ENCODE results near the gene PCDHGB1.

The PCDHGB1 gene

DNA sequence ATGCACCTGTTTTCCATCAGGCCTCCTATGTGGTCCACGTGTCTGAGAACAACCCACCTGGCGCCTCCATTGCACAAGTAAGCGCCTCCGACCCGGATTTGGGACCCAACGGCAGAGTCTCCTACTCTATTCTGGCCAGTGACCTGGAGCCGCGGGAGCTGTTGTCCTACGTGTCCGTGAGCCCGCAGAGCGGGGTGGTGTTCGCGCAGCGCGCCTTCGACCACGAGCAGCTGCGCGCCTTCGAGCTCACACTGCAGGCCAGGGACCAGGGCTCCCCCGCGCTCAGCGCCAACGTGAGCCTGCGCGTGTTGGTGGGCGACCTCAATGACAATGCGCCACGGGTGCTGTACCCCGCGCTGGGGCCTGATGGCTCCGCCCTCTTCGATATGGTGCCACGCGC lies 1.7 kb downstream of the PCDHGB1 start:
- Histone ChIP-seq H3K27me3 (ENCODE audit: low read depth, low read length) (no peaks in the 10 kb centered on the region), H3K27ac (ENCODE audit: low read length) (no peak overlapping the region), H3K9me3 (ENCODE audit: control insufficient read depth in 1 of 2, low read length in 2 of 2) (peaks cover 53 to 81% of the 10 kb centered on the region in 2 donors)

DNA sequence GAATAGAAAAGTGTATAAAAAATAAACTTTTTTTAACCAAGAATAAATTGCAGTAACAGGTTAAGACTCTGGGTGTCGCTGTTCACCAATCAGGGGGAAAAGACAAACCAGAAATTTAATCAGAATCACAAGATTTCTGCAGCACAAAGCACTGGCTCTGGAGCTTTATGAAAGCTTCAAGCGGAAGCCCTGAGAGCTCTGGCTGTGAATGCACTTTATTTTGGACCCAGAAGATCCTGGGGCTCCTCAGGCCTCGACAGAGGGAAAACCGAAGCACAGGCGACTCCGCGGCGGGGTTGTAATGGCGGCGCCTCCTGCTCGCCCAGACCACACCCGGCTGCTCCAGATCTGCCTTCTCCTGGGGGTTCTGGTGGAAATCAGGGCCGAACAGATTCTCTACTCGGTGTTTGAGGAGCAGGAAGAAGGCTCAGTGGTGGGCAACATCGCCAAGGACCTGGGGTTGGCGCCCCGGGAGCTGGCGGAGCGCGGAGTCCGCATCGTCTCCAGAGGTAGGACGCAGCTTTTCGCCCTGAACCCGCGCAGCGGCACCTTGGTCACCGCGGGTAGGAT lies 5.1 kb downstream of the PCDHGB1 start, which contains the start of gene PCDHGA4:
PCDHGA4 (plus strand) TSS at position 122 of the 570 bp plus-strand sequence; CDS start at position 209, 87 bp downstream.
- no peaks in the 10 kb centered on the region for H3K36me3 ChIP-seq (ENCODE audit: control insufficient read depth in 1 of 2, insufficient read depth in 2 of 2, low read length in 2 of 2)
- peak within 1 kb of the TSS; percentile 12 to 53 for H3K4me3 ChIP-seq (ENCODE audit: low read depth in 1 of 2, low read length in 2 of 2)
- H3K9me3 ChIP-seq (ENCODE audit: control insufficient read depth in 1 of 2, low read length in 2 of 2) = peaks cover 52 to 71% of the 10 kb centered on the region in 2 donors
- H3K27ac ChIP-seq (ENCODE audit: low read length) = no peak within 1 kb of the TSS
- no peaks in the 10 kb centered on the region for H3K27me3 ChIP-seq (ENCODE audit: low read depth, low read length)
- H3K4me1 ChIP-seq (ENCODE audit: control insufficient read depth in 1 of 2, insufficient read depth in 2 of 2, low read length in 2 of 2) = no peaks in the 10 kb centered on the region

More for the DNA sequence above, 1.7 kb downstream of the PCDHGB1 start:
- Histone ChIP-seq H3K36me3 (ENCODE audit: control insufficient read depth in 1 of 2, insufficient read depth in 2 of 2, low read length in 2 of 2) (no peaks in the 10 kb centered on the region), H3K4me1 (ENCODE audit: control insufficient read depth in 1 of 2, insufficient read depth in 2 of 2, low read length in 2 of 2) (no peaks in the 10 kb centered on the region), H3K4me3 (ENCODE audit: low read depth in 1 of 2, low read length in 2 of 2) (peak overlapping the region in 1 of 2 donors; percentile 56)

DNA sequence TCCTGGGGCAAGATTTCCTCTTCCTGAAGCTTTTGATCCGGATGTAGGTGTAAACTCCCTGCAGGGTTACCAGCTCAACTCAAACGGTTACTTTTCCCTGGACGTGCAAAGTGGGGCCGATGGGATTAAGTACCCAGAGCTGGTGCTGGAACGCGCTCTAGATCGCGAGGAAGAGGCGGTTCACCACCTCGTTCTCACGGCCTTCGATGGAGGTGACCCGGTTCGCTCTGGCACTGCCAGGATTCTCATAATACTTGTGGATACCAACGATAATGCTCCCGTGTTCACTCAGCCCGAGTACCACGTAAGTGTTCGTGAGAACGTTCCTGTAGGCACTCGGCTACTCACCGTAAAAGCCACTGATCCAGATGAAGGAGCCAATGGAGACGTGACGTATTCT lies 5.7 kb downstream of the PCDHGB1 start:
- H3K9me3 ChIP-seq (ENCODE audit: control insufficient read depth in 1 of 2, low read length in 2 of 2) = peaks cover 55 to 71% of the 10 kb centered on the region in 2 donors
- H3K4me3 ChIP-seq (ENCODE audit: low read depth in 1 of 2, low read length in 2 of 2) = peak overlapping the region; percentile 12 to 53
- no peaks in the 10 kb centered on the region for H3K36me3 ChIP-seq (ENCODE audit: control insufficient read depth in 1 of 2, insufficient read depth in 2 of 2, low read length in 2 of 2)

DNA sequence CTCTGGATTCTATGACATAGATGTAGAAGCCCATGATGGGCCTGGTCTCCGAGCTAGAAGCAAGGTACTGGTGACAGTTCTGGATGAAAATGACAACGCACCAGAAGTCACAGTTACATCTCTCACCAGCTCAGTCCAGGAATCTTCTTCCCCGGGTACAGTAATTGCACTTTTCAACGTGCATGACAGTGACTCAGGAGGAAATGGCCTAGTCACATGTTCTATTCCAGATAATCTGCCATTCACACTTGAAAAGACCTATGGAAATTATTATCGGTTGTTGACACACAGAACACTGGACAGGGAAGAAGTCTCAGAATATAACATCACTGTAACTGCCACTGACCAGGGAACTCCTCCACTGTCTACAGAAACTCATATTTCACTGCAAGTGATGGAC lies 6.2 kb downstream of the PCDHGB1 start:
- H3K4me1 ChIP-seq (ENCODE audit: control insufficient read depth in 1 of 2, insufficient read depth in 2 of 2, low read length in 2 of 2) = no peaks in the 10 kb centered on the region
- H3K9me3 ChIP-seq (ENCODE audit: control insufficient read depth in 1 of 2, low read length in 2 of 2) = peaks cover 55 to 71% of the 10 kb centered on the region in 2 donors
- H3K36me3 ChIP-seq (ENCODE audit: control insufficient read depth in 1 of 2, insufficient read depth in 2 of 2, low read length in 2 of 2) = no peaks in the 10 kb centered on the region
- H3K4me3 ChIP-seq (ENCODE audit: low read depth in 1 of 2, low read length in 2 of 2) = peak overlapping the region in 1 of 2 donors; percentile 53
- H3K27ac ChIP-seq (ENCODE audit: low read length) = no peak overlapping the region
- no peaks in the 10 kb centered on the region for H3K27me3 ChIP-seq (ENCODE audit: low read depth, low read length)

More for the DNA sequence above, 5.7 kb downstream of the PCDHGB1 start:
- Histone ChIP-seq H3K4me1 (ENCODE audit: control insufficient read depth in 1 of 2, insufficient read depth in 2 of 2, low read length in 2 of 2) (no peaks in the 10 kb centered on the region), H3K27ac (ENCODE audit: low read length) (no peak overlapping the region), H3K27me3 (ENCODE audit: low read depth, low read length) (no peaks in the 10 kb centered on the region)

DNA sequence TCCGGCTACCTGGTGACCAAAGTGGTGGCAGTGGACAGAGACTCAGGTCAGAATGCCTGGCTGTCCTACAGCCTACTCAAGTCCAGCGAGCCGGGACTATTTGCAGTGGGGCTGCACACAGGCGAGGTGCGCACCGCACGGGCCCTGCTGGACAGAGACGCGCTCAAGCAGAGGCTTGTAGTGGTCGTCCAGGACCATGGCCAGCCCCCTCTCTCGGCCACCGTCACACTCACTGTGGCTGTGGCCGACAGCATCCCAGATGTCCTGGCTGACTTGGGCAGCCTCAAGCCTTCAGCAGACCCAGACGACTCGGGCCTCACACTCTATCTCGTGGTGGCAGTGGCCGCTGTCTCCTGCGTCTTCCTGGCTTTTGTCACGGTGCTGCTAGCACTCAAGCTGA lies 7.1 kb downstream of the PCDHGB1 start:
- no peaks in the 10 kb centered on the region for H3K36me3 ChIP-seq (ENCODE audit: control insufficient read depth in 1 of 2, insufficient read depth in 2 of 2, low read length in 2 of 2)
- no peaks in the 10 kb centered on the region for H3K4me1 ChIP-seq (ENCODE audit: control insufficient read depth in 1 of 2, insufficient read depth in 2 of 2, low read length in 2 of 2)
- H3K27me3 ChIP-seq (ENCODE audit: low read depth, low read length) = no peaks in the 10 kb centered on the region
- peaks cover 51 to 71% of the 10 kb centered on the region in 2 donors for H3K9me3 ChIP-seq (ENCODE audit: control insufficient read depth in 1 of 2, low read length in 2 of 2)
- no peak overlapping the region for H3K27ac ChIP-seq (ENCODE audit: low read length)
- H3K4me3 ChIP-seq (ENCODE audit: low read depth in 1 of 2, low read length in 2 of 2) = peak overlapping the region in 1 of 2 donors; percentile 53

DNA sequence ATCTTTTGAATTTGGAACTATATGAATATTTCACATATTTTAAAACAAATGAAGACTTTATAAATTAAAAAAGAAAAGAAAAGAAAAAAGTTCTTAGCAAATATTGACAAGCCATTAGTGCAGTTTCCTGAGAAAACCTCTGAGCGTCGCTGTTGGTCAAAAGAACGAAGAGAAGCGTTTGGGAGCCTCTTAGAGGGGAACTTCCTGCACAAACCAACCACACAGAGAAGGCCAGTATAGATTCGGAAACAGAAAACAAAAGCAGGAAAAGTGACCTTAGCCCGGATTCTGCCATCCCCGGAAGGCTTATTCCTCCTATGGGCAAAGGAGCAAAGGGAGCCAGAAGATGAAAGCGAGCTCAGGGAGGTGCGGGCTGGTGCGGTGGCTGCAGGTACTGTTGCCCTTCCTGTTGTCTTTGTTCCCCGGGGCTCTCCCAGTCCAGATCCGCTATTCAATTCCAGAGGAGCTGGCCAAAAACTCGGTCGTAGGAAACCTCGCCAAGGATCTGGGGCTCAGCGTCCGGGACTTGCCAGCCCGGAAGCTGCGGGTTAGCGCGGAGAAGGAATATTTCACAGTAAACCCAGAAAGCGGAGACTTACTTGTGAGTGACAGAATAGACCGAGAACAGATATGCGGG lies 10.0 kb downstream of the PCDHGB1 start, which contains the start of gene PCDHGB2:
PCDHGB2 (plus strand) TSS at position 205 of the 637 bp plus-strand sequence; CDS start at position 347, 142 bp downstream.
- no peaks in the 10 kb centered on the region for H3K4me1 ChIP-seq (ENCODE audit: control insufficient read depth in 1 of 2, insufficient read depth in 2 of 2, low read length in 2 of 2)
- peak within 1 kb of the TSS; percentile 48 to 58 for H3K4me3 ChIP-seq (ENCODE audit: low read depth in 1 of 2, low read length in 2 of 2)
- peaks cover 71 to 80% of the 10 kb centered on the region in 2 donors for H3K9me3 ChIP-seq (ENCODE audit: control insufficient read depth in 1 of 2, low read length in 2 of 2)

DNA sequence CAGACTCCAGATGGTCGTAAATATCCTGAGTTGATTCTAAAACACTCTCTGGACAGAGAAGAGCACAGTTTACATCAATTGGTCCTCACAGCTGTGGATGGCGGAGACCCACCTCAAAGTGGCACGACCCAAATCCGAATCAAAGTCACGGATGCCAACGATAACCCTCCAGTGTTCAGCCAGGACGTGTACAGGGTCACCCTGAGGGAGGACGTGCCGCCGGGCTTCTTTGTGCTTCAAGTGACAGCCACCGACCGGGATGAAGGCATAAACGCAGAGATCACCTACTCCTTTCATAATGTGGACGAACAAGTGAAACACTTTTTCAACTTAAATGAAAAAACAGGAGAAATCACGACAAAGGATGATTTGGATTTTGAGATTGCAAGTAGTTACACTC lies 10.8 kb downstream of the PCDHGB1 start:
- no peaks in the 10 kb centered on the region for H3K4me1 ChIP-seq (ENCODE audit: control insufficient read depth in 1 of 2, insufficient read depth in 2 of 2, low read length in 2 of 2)
- peaks cover 71 to 80% of the 10 kb centered on the region in 2 donors for H3K9me3 ChIP-seq (ENCODE audit: control insufficient read depth in 1 of 2, low read length in 2 of 2)
- H3K27me3 ChIP-seq (ENCODE audit: low read depth, low read length) = no peaks in the 10 kb centered on the region
- peak overlapping the region; percentile 48 to 58 for H3K4me3 ChIP-seq (ENCODE audit: low read depth in 1 of 2, low read length in 2 of 2)
- H3K36me3 ChIP-seq (ENCODE audit: control insufficient read depth in 1 of 2, insufficient read depth in 2 of 2, low read length in 2 of 2) = no peaks in the 10 kb centered on the region
- no peak overlapping the region for H3K27ac ChIP-seq (ENCODE audit: low read length)

More for the DNA sequence above, 10.0 kb downstream of the PCDHGB1 start, which contains the start of gene PCDHGB2:
- no peak within 1 kb of the TSS for H3K27ac ChIP-seq (ENCODE audit: low read length)
- no peaks in the 10 kb centered on the region for H3K36me3 ChIP-seq (ENCODE audit: control insufficient read depth in 1 of 2, insufficient read depth in 2 of 2, low read length in 2 of 2)
- no peaks in the 10 kb centered on the region for H3K27me3 ChIP-seq (ENCODE audit: low read depth, low read length)

DNA sequence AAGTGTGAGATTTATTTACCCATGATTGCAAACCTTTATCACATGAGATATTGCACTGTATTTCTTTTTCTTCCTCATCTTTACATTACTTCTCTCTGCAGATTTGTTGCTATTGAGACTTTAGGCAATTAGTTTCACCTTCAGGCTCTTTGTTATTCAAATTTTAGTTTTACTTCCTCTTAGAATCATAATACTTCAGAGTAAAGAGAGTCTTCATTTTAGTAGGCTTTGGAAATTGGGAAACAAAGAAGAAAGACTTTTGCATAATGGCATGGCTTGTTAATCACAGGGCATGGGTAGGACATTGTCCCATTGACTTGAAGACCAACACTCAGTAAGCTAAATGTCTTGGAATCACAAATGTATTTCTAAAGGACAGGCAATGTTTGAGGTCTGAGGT lies 12.8 kb downstream of the PCDHGB1 start:
- Histone ChIP-seq H3K36me3 (ENCODE audit: control insufficient read depth in 1 of 2, insufficient read depth in 2 of 2, low read length in 2 of 2) (no peaks in the 10 kb centered on the region), H3K4me3 (ENCODE audit: low read depth in 1 of 2, low read length in 2 of 2) (peak overlapping the region; percentile 37 to 58), H3K27ac (ENCODE audit: low read length) (no peak overlapping the region), H3K27me3 (ENCODE audit: low read depth, low read length) (no peaks in the 10 kb centered on the region), H3K9me3 (ENCODE audit: control insufficient read depth in 1 of 2, low read length in 2 of 2) (peaks cover 60 to 74% of the 10 kb centered on the region in 2 donors), H3K4me1 (ENCODE audit: control insufficient read depth in 1 of 2, insufficient read depth in 2 of 2, low read length in 2 of 2) (no peaks in the 10 kb centered on the region)

DNA sequence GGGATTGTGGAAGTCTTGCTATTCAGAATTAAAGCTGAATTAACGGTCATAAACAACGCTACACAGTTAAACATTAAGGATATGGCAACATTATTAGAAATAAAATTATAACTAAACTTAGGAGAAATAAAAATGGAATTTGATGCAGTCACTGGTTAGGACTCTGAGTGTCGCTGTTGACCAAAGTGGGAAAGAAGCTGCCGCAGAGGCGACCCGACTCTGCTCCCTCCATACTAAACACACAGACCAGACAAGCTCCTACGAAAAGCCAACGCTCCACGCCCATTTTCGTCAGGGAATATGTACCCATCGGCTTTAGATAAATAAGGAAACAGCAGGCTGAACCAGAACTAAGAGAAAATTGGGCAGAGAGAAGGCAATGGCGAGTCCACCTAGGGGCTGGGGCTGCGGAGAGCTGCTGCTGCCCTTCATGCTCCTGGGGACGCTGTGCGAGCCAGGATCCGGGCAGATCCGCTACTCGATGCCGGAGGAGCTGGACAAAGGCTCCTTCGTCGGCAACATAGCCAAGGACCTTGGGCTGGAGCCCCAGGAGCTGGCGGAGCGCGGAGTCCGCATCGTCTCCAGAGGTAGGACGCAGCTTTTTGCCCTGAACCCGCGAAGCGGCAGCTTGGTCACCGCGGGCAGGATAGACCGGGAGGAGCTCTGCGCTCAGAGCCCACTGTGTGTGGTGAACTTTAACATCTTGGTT lies 14.2 kb downstream of the PCDHGB1 start, which contains the start of gene PCDHGA5:
PCDHGA5 (plus strand) TSS at position 211 of the 709 bp plus-strand sequence; CDS start at position 380, 169 bp downstream.
- H3K4me1 ChIP-seq (ENCODE audit: control insufficient read depth in 1 of 2, insufficient read depth in 2 of 2, low read length in 2 of 2) = no peaks in the 10 kb centered on the region
- no peaks in the 10 kb centered on the region for H3K36me3 ChIP-seq (ENCODE audit: control insufficient read depth in 1 of 2, insufficient read depth in 2 of 2, low read length in 2 of 2)
- H3K27me3 ChIP-seq (ENCODE audit: low read depth, low read length) = no peaks in the 10 kb centered on the region
- peaks cover 60 to 75% of the 10 kb centered on the region in 2 donors for H3K9me3 ChIP-seq (ENCODE audit: control insufficient read depth in 1 of 2, low read length in 2 of 2)
- peak within 1 kb of the TSS; percentile 37 to 66 for H3K4me3 ChIP-seq (ENCODE audit: low read depth in 1 of 2, low read length in 2 of 2)
- no peak within 1 kb of the TSS for H3K27ac ChIP-seq (ENCODE audit: low read length)

DNA sequence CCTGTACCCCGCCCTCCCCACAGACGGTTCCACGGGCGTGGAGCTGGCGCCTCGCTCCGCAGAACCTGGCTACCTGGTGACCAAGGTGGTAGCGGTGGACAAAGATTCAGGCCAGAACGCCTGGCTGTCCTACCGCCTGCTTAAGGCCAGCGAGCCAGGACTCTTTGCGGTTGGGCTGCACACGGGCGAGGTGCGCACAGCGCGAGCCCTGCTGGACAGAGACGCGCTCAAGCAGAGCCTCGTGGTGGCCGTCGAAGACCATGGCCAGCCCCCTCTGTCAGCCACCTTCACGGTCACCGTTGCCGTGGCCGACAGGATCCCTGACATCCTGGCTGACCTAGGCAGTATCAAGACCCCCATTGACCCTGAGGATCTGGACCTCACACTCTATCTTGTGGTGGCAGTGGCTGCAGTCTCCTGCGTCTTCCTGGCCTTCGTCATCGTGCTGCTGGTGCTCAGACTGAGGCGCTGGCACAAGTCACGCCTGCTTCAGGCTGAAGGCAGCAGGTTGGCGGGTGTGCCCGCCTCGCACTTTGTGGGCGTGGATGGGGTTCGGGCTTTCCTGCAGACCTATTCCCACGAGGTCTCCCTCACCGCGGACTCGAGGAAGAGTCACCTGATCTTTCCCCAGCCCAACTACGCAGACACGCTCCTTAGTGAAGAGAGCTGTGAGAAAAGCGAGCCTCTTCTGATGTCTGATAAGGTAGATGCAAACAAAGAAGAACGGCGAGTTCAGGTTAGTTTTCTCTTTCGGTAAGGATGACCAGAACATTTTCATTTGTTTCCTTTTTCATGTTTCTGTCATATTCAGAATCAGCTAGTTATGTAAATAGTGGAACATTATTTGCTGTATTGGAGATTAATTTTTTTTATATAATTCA lies 16.4 kb downstream of the PCDHGB1 start:
- Histone ChIP-seq H3K36me3 (ENCODE audit: control insufficient read depth in 1 of 2, insufficient read depth in 2 of 2, low read length in 2 of 2) (peaks cover 0 to 7% of the 10 kb centered on the region in 2 donors), H3K4me1 (ENCODE audit: control insufficient read depth in 1 of 2, insufficient read depth in 2 of 2, low read length in 2 of 2) (no peaks in the 10 kb centered on the region), H3K9me3 (ENCODE audit: control insufficient read depth in 1 of 2, low read length in 2 of 2) (peaks cover 49 to 77% of the 10 kb centered on the region in 2 donors), H3K27me3 (ENCODE audit: low read depth, low read length) (no peaks in the 10 kb centered on the region), H3K27ac (ENCODE audit: low read length) (no peak overlapping the region), H3K4me3 (ENCODE audit: low read depth in 1 of 2, low read length in 2 of 2) (peak overlapping the region; percentile 34 to 66)

Measured in muscle layer of duodenum (tissue), 2 donors.